Stimulated activated CD8-positive, alpha-beta memory T cell treated with anti-CD3 and anti-CD28 coated beads, Interleukin-4, amount 100 ng/mL, for 24 hours (primary cell): Measurements from ENCODE around the gene SLC12A7.
"Not testable (repeated sequence)": the region's sequence is repeated elsewhere in the genome, so short reads cannot be mapped to it uniquely, and the experiment has no call there.

ENCODE experiments used
- DNase-seq: peaks from one replicate; pipeline ENCODE4 v3.0.0-alpha.2; 2020; ENCODE audit warnings: low read depth

The SLC12A7 gene

GRCh38 chr5:1111727-1112289 lies at the start of gene SLC12A7:
Gene SLC12A7, minus strand, starts transcription at chr5:1112063. Its CDS starts 72 bp downstream, at chr5:1111991.
- DNase-seq = peak; percentile 55

GRCh38 chr5:1161108-1161832 lies 49.4 kb upstream of the SLC12A7 start:
- no peak for DNase-seq

- DNase-seq = no peak
Measured at GRCh38 chr5:1159774-1160406, 48.0 kb upstream of the SLC12A7 start.

GRCh38 chr5:1159341-1159675 lies 47.4 kb upstream of the SLC12A7 start:
- DNase-seq = no peak

GRCh38 chr5:1158647-1159340 lies 46.9 kb upstream of the SLC12A7 start:
- DNase-seq = no peak

GRCh38 chr5:1157461-1157986 lies 45.7 kb upstream of the SLC12A7 start:
- not testable (repeated sequence) for DNase-seq

- DNase-seq = no peak
Measured at GRCh38 chr5:1156754-1157460, 45.0 kb upstream of the SLC12A7 start.

- DNase-seq = no peak
Measured at GRCh38 chr5:1156033-1156753, 44.3 kb upstream of the SLC12A7 start.

GRCh38 chr5:1155191-1156032 lies 43.5 kb upstream of the SLC12A7 start:
- DNase-seq = no peak

DNA sequence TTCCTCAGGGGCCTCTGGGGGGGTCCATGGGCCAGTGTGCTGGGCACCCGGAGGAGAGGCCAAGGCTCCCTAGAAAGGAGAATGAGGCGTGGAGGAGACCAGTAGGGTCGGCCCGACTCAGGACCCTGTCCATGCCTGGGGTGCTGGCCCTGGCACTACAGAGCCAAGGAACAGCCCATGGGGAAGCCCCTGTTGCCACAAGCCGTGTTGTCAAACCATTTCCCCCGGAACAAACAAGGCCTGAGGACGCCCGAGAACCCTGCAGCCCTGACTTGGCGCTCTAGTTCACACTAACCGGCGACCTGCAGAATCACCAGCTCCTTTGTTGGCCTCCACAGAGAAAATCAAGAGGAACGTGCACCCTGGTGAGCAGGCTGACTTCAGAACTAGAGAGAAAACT lies 41.6 kb upstream of the SLC12A7 start:
- no peak for DNase-seq

DNA sequence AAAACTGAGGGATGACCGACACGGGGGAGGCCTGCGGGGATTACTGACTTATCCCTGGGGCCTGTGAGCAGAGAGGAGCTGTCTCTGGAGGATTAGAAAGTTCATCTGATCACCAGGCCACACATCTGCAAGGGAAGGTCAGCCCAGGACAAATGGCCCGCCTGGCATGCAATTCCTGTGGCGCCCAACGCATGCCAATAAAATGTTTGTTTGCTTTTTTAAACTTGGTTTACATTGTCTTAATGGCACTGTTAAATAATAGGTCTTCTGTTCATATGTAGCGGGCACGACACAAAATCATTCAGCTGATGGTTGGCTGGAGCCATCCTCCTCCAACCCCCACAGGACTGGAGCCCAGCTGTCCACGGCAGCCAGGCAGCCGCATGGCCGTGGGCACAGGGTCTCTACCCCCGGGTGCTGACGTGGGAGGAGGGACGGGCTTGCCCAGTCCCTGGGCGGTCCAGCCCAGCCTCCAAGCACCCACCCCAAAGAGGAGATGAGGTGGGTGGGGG lies 41.0 kb upstream of the SLC12A7 start:
- DNase-seq = no peak

GRCh38 chr5:1152156-1152555 lies 40.3 kb upstream of the SLC12A7 start:
- peak; percentile 12 for DNase-seq

- no peak for DNase-seq
Measured at GRCh38 chr5:1151316-1151715, 39.5 kb upstream of the SLC12A7 start.

GRCh38 chr5:1150866-1151265 lies 39.0 kb upstream of the SLC12A7 start:
- DNase-seq = no peak

GRCh38 chr5:1144638-1145396 lies 33.0 kb upstream of the SLC12A7 start:
- DNase-seq = no peak

GRCh38 chr5:1144089-1144488 lies 32.2 kb upstream of the SLC12A7 start:
- DNase-seq = no peak

- no peak for DNase-seq
Measured at GRCh38 chr5:1143670-1143951, 31.7 kb upstream of the SLC12A7 start.

- DNase-seq = no peak
Measured at GRCh38 chr5:1142886-1143669, 31.2 kb upstream of the SLC12A7 start.

DNA sequence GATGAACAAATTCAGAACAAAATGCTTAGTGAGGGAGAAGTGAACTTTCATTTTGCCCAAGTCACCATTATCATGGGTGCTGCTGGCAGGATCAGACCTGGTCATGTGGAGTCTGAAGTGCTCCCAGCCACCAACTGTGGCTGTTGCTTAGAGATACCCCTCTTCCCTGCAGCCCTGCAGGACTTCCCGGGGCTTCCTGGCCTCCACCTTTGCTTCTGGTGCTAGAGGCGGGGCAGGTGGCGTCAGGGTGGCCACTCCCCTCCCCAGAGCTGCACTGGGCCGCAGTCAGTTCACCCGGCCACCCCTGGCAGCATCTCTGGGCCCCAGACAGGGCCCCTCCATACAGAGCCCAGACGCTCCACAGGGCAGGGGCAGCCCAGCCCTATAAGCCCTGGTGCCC lies 30.0 kb upstream of the SLC12A7 start:
- DNase-seq = no peak
